Fibroblast of the aortic adventitia (primary cell): ENCODE measurements around the gene SAMD14. TPM values are rescaled to one million over a fixed set of nuclear protein-coding genes. Genes with fewer than 3 reads are reported as not detected.

ENCODE experiments used
- DNase-seq: peaks from one replicate; pipeline ENCODE4 v3.0.0-alpha.2; 2010; ENCODE audit warnings: low read depth
- H3K4me3 ChIP-seq: 2 replicates; pipeline ENCODE4 v1.5.1; 2011; ENCODE audit warnings: low read depth, mild to moderate bottlenecking, control low read depth, low read length, moderate library complexity
- total RNA-seq: library from RNA; depleted of rRNA; stranded (reverse); fragments of >200 nt; gene quantifications from 2 replicates; pipeline ENCODE4 v1.2.3, GENCODE V29; 2012; ENCODE audit warnings: low replicate concordance
- TF ChIP-seq, protein P1 (sequence below): IDR thresholded peaks from 2 replicates; pipeline ENCODE4 v1.5.1; 2011; ENCODE audit warnings: mild to moderate bottlenecking, low read length, control low read depth, inconsistent platforms; ENCODE audit not compliant: insufficient read depth

Gene SAMD14
- total RNA-seq, 1 donor, result 1.6 TPM

DNA sequence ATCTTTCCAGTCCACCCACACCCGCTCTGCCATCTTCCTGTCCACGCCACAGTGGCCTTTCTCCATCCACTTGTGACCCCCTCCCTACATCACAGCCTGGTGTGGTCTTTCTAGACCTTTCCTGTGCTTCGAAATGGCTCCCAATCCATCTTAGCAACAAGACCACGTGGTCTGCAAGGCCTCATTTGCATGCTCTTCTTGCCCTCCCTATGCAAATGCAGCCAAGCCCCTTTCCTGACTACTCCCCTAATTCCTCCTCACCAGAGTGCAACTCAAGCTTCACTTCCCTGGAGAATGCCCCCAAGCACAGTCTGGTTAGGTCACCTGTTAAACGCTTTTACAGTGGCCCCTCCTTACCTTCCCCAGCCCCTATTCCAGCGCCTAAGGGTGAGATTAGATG lies 14.4 kb upstream of the SAMD14 start:
- TF ChIP-seq, protein P1, sequence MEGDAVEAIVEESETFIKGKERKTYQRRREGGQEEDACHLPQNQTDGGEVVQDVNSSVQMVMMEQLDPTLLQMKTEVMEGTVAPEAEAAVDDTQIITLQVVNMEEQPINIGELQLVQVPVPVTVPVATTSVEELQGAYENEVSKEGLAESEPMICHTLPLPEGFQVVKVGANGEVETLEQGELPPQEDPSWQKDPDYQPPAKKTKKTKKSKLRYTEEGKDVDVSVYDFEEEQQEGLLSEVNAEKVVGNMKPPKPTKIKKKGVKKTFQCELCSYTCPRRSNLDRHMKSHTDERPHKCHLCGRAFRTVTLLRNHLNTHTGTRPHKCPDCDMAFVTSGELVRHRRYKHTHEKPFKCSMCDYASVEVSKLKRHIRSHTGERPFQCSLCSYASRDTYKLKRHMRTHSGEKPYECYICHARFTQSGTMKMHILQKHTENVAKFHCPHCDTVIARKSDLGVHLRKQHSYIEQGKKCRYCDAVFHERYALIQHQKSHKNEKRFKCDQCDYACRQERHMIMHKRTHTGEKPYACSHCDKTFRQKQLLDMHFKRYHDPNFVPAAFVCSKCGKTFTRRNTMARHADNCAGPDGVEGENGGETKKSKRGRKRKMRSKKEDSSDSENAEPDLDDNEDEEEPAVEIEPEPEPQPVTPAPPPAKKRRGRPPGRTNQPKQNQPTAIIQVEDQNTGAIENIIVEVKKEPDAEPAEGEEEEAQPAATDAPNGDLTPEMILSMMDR, result no peak
- DNase-seq, result no peak
- no peak overlapping the region for H3K4me3 ChIP-seq

GRCh38 chr17:50143461-50144176 lies 13.7 kb upstream of the SAMD14 start:
- H3K4me3 ChIP-seq, result no peak overlapping the region
- TF ChIP-seq, protein P1, result no peak
- DNase-seq, result no peak

DNA sequence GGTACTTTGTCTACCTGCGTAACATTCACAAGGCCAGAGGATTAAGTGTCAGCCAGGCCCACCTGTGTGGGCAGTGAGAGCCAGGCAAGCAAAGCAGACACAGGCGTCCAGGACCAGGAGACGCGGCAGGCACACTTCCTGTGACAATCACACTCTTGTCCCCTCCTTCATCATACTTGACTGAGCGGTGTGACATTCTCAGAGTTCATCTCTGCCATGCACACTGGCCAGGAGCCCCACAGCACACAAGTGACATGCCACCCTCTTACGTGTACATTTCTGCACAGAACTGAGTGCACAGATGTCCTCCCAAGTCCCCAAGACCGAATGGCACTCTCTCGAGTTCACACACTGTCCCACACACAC lies 11.8 kb upstream of the SAMD14 start:
- DNase-seq, result no peak
- H3K4me3 ChIP-seq, result no peak overlapping the region
- TF ChIP-seq, protein P1, result no peak

GRCh38 chr17:50141026-50141744 lies 11.2 kb upstream of the SAMD14 start:
- no peak overlapping the region for H3K4me3 ChIP-seq
- no peak for DNase-seq
- TF ChIP-seq, protein P1, result no peak

DNA sequence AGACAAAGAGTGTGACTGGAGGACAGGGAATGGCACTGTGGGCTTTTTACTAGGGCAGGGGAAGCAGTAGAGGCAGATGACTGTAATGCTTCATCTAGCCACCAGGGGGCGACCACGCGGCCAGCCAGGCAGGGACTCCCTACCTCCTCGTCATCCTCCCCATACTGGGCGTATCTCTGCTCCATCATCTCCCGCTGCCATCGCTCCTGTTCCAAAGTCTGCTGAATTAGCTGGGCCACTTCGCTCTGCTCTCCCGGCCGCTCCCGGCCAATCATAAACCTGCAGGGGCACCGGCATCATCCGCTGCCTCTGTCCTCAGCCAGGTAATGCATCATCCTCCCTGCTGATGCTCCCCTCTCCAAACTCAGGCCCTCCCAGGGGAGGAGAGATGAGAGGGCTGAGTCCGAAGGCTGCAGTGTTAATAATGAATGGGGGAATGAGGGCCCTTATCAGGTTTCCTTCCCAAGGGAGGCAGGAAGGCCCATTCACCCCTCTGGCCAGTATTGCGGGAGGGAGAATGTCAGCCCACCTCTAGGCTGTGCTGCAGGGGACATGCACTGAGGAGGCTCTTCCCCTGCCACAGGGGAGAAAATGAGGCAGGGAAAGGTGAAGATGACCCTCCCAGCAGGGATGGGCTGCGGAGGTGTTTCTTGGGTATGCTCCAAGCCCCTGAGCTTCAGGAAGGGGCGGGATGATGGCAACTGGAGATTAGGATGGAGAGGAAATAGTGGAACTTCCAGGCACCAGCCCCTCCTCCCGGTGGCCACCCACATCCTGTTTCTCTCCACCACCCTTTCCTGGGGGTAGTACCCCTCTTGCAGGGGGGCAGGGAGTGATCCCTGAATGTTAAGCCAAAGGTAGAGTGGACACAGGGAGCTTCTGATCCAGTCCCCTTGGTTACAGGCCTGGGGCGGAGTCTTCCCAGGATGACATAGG lies 10.3 kb upstream of the SAMD14 start:
- TF ChIP-seq, protein P1, result peak; percentile 88
- DNase-seq, result peak; percentile 79
- no peak overlapping the region for H3K4me3 ChIP-seq

DNA sequence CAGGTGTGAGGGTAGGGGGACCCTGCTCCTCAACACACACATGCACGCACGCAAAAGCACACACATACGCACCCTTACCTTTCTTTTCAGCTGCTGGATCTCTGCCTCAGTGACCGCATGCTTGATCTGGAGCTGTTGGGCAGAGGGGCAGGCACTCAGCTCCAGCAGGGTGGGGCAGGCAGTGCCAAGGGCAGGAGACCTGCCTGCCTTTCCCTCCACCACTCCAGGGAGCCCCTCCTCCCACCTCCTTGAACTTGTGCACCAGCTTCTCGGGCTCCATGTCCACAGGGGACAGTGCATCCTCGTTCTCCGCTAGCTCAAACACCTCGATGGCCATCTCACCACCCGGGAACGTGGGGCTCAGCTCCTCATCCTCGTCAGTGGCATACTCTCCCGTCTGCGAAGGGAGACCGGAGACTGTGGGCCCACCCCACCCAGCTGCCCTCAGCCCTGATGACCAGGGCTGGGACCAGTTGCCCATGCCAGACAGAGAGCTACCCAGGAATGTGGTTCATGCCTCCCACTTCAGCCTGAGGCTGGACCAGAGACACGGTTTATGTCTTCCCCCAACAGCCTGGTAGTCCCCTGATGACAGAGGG lies 9.3 kb upstream of the SAMD14 start:
- H3K4me3 ChIP-seq, result no peak overlapping the region
- DNase-seq, result no peak
- TF ChIP-seq, protein P1, result no peak
